ENCODE results near the gene PDCD11.
A peak's percentile ranks its signal among the peaks of the same experiment; 100 is the strongest.
"Not testable (repeated sequence)": the region's sequence is repeated elsewhere in the genome, so short reads cannot be mapped to it uniquely, and the experiment has no call there.

Gene PDCD11

DNA sequence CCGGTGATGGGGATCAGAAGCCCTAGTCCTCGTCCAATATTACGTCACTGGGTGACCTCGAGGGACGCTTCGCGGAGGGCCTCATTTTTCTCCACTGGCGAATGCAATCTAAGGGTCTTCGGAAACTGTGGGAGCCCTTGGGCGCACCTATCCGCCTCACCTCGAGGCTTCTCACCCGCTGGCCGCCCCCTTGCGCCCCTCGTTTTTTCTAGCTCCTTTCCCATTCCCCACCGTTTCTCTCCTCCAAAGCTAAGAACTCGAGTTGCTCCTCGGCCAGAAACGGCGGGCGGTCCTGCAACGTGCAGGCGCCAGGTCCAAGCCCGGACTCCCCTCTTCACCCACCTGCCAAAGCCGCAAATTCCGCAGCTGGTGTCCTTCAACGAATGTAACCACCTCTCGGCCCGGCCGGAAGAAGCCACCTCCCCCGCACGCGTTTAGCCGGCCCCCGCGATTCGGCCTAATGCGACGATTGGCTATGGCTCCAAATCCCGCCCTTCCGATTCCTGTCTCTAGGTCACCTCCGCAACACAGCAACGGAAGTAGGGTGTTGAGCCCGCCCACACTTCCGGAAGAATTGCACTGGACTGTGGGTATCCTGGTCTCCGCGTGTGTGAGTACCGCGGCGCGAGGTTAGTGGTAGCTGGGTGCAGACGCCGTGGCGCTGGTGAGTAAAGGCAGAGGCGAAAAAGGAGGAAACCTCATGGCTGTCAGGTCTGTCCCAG is at the start of gene PDCD11, which contains the start of gene ATP5MK:
PDCD11 (plus strand) TSS at position 560 of the 722 bp plus-strand sequence. CDS start 1,801 bp downstream, outside the sequence.
ATP5MK (minus strand) TSS at position 409 of the 722 bp plus-strand sequence. CDS start 4,018 bp downstream, outside the sequence.
- DNase-seq (ENCODE audit: low read depth in 2 of 2): peak; percentile 86 to 94

DNA sequence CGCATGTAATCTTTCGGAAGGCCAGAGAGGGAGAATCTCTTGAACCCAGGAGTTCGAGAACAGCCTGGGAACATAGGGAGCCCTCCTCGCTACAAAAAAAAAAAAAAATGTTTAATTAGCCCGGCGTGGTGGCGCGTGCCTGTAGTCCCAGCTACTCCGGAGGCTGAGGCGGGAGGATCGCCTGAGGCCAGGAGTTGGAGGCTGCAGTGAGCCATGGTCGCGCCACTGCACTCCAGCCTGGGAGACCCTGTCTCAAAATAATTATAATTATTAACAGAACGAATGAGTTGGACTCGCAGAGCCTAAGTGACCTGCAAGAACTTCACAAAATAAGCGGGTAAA is 46.3 kb upstream of the PDCD11 start:
- no peak for DNase-seq (ENCODE audit: low read depth in 2 of 2)

DNA sequence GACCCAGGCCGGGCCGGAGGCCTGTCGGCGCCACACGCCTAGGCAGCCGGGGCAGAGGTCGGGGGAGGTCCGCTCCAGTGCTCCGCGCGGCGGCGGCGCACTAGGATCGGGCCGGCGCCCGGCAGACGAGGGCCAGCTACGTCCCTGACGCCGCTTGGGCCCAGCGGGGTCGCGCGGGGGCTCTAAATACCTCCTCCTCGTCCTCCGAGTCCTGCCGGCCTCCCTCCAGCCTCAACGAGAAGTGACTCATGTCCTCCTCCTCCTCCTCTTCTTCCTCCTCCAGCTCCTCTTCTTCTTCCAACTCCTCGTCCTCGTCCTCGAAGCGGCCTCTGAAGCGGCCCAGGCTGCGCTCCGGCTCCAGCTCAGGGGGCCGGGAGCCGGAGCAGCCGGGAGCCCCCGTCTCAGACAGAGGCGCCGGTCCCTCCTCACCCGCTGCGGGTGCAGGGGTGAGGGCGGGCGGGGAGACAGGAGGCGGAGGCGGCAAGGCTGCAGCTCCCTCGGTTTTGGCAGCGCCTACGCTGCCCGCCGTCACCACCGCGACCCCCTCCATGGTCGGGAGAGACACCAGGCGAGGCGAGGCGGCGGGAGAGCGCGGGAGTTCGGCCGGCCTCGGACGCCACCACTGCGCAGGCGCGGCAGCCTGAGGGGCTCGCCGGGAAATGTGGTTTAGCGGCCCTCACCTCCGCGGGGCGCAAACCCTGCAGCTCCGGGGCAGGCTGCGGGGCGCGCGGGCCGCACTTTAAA is 45.7 kb upstream of the PDCD11 start, which contains the start of gene PCGF6:
PCGF6 (minus strand) TSS at position 624 of the 744 bp plus-strand sequence; CDS start at position 550, 74 bp downstream.
- DNase-seq (ENCODE audit: low read depth in 2 of 2): peak; percentile 24 to 58

DNA sequence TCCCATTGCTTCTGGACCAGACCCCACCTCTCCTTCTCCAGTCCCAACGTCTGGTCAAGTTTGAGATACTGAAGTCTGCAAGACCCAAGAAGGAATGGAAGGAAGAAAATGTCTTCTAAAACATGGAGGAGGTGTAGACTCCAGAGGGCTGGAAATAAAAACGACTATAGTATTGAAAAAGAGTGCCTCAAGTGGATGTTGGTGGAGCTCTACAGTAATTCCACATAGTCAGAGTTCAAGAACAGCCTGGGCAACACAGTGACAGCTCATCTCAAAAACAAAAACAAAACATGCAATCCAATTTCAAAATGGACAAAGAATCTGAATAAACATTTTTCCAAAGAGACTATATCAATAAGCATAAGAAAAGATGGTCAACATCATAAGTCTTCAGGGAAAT is 43.1 kb upstream of the PDCD11 start:
- no peak for DNase-seq (ENCODE audit: low read depth in 2 of 2)

- not testable (repeated sequence) for DNase-seq (ENCODE audit: low read depth in 2 of 2)
These were observed 41.9 kb upstream of the PDCD11 start for GRCh38 chr10:103354567-103354966.

- no peak for DNase-seq (ENCODE audit: low read depth in 2 of 2)
These were observed 40.4 kb upstream of the PDCD11 start for GRCh38 chr10:103355906-103356599.

DNA sequence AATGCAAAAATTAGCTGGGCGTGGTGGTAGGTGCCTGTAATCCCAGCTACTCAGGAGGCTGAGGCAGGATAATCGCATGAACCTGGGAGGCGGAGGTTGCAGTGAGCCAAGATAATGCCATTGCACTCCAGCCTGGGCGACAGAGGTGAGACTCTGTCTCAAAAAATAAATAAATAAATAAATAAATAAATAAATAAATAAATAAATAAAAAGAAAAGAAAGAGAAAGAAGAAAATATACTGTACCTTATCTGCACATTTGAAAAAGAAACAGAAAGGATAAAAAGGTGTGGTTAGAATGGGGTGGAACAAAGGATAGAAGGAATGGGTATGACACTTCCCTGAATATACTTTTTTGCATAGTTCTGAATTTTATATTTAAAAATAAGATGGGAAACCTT is 36.9 kb upstream of the PDCD11 start:
- not testable (repeated sequence) for DNase-seq (ENCODE audit: low read depth in 2 of 2)

DNA sequence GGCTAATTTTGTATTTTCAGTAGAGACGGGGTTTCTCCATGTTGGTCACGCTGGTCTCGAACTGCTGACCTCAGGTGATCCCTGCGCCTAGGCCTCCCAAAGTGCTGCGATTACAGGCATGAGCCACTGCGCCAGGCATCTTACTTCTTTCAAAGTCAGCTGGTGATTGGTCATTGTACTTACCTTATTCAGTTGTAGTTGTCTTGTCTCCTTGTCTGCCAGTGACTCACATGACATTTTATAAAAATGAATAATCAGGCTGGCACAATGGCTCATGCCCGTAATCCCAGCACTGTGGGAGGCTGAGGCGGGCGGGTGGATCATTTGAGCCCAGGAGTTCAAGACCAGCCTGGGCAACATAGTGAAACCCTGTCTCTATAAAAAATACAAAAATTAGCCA is 35.6 kb upstream of the PDCD11 start:
- not testable (repeated sequence) for DNase-seq (ENCODE audit: low read depth in 2 of 2)

GRCh38 chr10:103367379-103367781 is 29.0 kb upstream of the PDCD11 start:
- no peak for DNase-seq (ENCODE audit: low read depth in 2 of 2)

GRCh38 chr10:103367782-103368518 is 28.5 kb upstream of the PDCD11 start, which contains the start of gene TAF5:
TAF5 (plus strand) TSS chr10:103367976; CDS start chr10:103367990, 14 bp downstream.
- DNase-seq (ENCODE audit: low read depth in 2 of 2): peak; percentile 78 to 83

DNA sequence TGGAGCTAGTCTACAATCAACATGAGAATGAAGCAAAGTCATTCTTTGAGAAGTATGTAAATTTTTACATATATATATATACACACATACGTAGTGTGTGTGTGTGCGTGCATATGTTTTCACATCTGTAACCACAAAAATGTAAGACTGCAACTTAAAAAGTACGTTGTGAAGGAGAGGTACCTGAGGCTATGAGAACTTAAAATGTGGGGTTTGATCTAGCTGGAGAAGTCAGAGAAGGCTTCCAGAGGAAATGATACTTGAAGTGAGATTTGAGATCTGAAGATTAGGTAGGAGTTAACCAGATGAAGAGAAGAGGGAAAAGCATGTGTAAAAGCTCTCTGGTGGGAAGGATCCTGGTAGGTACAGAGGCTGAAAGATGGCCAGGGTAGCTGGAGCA is 22.9 kb upstream of the PDCD11 start:
- no peak for DNase-seq (ENCODE audit: low read depth in 2 of 2)

- no peak for DNase-seq (ENCODE audit: low read depth in 2 of 2)
These were observed 22.2 kb upstream of the PDCD11 start for GRCh38 chr10:103374263-103374662.

GRCh38 chr10:103382769-103383168 is 13.7 kb upstream of the PDCD11 start:
- DNase-seq (ENCODE audit: low read depth in 2 of 2): no peak

DNA sequence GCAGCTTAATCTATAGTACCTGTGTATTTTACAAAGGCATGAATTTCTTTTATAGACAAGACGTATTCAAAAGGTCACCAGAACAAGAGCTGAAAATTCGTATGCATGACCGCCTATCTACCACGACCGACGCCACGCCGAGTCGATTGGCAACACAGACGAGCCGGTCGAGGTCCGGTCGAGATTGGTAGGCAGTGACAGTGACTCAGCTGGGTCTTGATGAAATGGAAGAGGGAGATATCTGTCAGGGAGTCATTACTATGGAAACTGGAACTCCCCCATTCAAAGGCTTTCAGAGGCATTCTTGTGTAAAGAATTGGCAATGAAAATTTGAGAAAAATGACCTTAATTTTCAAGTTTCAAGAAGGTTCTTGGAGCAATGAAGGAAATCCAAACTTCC is 2.2 kb upstream of the PDCD11 start:
- no peak for DNase-seq (ENCODE audit: low read depth in 2 of 2)

- DNase-seq (ENCODE audit: low read depth in 2 of 2): no peak
These were observed 716 bp upstream of the PDCD11 start for GRCh38 chr10:103395754-103396066.

DNA sequence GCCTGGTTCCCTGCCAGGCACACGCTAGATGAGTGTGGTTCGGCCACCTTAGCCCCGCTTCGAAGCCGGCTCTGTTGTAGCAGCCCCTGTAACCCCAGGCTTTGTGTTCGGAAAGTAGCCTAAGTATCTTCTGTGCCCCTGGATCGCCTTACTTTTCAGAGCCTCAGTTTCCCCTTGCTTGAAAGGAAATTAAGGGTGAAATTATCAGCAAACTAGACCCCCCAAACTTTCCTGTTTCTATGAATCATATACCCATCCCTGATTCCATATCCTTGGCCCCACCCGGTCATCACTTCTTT is 312 bp downstream of the PDCD11 start:
- DNase-seq (ENCODE audit: low read depth in 2 of 2): no peak

DNA sequence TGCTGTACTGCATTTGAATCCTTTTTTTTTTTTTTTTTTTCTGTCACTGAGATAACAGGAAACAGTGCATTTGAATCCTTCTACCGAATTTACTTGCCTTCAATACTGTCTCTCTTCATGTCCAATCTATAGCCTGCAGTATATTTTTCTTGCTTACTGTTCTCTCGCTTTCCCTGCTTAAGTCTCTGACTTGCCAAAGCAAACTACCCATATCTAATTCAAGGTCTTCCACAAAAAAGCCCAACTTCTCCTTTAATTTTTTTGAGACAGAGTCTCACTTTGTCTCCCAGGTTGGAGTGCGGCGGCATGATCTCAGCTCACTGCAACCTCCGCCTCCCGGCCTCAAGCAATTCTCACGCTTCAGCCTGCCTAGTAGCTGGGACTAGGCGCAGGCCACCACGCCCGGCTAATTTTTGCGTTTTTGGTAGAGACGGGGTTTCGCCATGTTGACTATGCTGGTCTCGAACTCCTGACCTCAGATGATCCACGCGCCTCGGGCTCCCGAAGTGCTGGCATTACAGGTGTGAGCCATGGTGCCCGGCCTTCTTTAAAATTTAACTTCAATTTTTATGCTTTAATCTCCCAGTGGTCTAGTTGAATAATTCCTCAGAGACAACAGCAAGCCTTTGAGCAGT is 882 bp downstream of the PDCD11 start:
- no peak for DNase-seq (ENCODE audit: low read depth in 2 of 2)

GRCh38 chr10:103413564-103413963 is 17.1 kb downstream of the PDCD11 start:
- DNase-seq (ENCODE audit: low read depth in 2 of 2): no peak

- no peak for DNase-seq (ENCODE audit: low read depth in 2 of 2)
These were observed 19.2 kb downstream of the PDCD11 start for GRCh38 chr10:103415581-103415980.

DNA sequence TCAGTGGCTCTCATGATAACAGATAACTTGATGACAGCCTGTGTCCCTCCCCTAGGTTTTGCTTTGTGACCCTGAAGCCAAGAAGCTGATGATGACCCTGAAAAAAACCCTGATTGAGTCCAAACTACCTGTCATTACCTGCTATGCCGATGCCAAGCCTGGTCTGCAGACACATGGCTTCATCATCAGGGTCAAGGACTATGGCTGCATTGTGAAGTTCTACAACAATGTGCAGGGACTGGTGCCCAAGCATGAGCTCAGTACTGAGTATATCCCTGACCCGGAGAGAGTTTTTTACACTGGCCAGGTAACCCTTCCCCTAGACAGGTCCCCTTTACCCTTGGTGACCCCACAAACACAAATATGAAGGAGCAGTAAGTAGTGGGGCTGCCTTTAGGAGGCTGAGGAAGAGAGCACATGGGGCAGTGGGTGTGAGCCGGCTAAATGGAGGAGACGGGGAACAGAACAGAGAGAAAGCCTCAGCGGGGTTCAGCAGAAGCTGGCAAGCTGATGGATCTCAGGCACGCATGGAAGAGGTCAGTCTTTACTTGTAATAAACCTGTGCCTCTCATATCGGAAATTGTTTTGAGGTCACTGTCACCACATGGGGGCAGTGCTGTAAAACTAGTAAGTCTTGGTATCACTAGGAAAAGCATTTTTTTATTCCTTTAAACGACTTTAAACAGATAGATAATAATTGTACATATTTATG is 20.2 kb downstream of the PDCD11 start:
- peak in 1 of 2 donors; percentile 21 for DNase-seq (ENCODE audit: low read depth in 2 of 2)

- not testable (repeated sequence) for DNase-seq (ENCODE audit: low read depth in 2 of 2)
These were observed 20.7 kb downstream of the PDCD11 start for GRCh38 chr10:103417148-103417469.
